Stomach (tissue), 4 donors: ENCODE results near the gene KRT38.

Experiments
- POLR2A ChIP-seq, 4 donors: fragments of 450-650 bp; IDR thresholded peaks; one replicate each; pipeline ENCODE4 v1.6.1; 2016; ENCODE audit warnings: antibody characterized with exemption in 4 of 4, control low read depth in 2 of 4, mild to moderate bottlenecking in 1 of 4, moderate library complexity in 1 of 4
- POLR2AphosphoS5 ChIP-seq, 3 donors: sonication (generic); formaldehyde crosslinking; IDR thresholded peaks; one replicate each; pipeline ENCODE4 v1.6.1; 2016; ENCODE audit warnings: antibody characterized with exemption in 3 of 3
- TF ChIP-seq, protein P1 (sequence below), 7 experiments: fragments of 450-650 bp in 4 of 7; fragments of 200-600 bp in 3 of 7; sonication (generic) in 3 of 7; IDR thresholded peaks; one replicate each; pipeline ENCODE4 v1.5.1; 2016 to 2019; ENCODE audit warnings: antibody characterized with exemption in 7 of 7, control low read depth in 2 of 7, mild to moderate bottlenecking in 1 of 7

- TF ChIP-seq, protein P1, sequence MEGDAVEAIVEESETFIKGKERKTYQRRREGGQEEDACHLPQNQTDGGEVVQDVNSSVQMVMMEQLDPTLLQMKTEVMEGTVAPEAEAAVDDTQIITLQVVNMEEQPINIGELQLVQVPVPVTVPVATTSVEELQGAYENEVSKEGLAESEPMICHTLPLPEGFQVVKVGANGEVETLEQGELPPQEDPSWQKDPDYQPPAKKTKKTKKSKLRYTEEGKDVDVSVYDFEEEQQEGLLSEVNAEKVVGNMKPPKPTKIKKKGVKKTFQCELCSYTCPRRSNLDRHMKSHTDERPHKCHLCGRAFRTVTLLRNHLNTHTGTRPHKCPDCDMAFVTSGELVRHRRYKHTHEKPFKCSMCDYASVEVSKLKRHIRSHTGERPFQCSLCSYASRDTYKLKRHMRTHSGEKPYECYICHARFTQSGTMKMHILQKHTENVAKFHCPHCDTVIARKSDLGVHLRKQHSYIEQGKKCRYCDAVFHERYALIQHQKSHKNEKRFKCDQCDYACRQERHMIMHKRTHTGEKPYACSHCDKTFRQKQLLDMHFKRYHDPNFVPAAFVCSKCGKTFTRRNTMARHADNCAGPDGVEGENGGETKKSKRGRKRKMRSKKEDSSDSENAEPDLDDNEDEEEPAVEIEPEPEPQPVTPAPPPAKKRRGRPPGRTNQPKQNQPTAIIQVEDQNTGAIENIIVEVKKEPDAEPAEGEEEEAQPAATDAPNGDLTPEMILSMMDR (IDR thresholded peaks at IDR 0.05) = no peak
- TF ChIP-seq POLR2A (IDR thresholded peaks at IDR 0.05) (no peak), POLR2AphosphoS5 (IDR thresholded peaks at IDR 0.05) (no peak)
These were observed 45.5 kb upstream of the KRT38 start for GRCh38 chr17:41486316-41486715.
